ENCODE measurements around the gene RAPGEF3. TPM values are rescaled to one million over a fixed set of nuclear protein-coding genes. Genes with fewer than 3 reads are reported as not detected.

RAPGEF3 gene
- total and polyA plus RNA-seq, 2 of the 8 experiments (the other 6 are each of a cell fraction or from before 2014, with no cell fraction given): 5.0 to 9.4 TPM

- Histone ChIP-seq H4K20me1 (replicated peaks in 1 of 2; ENCODE audit: control insufficient read depth in 1 of 2, insufficient read depth in 2 of 2, low read length in 2 of 2) (peaks cover 0 to 2% of the 10 kb centered on the region in 2 experiments), H3K79me2 (ENCODE audit: control insufficient read depth in 1 of 2, insufficient read depth in 2 of 2, low read length in 2 of 2) (0 out of 4 replicates have a peak, but pooled peaks cover 0 to 3% of the 10 kb centered on the region in 2 experiments), H2BK5ac (ENCODE audit: low read depth, low read length) (no peak overlapping the region), H3K14ac (ENCODE audit: insufficient read length) (no peak overlapping the region), H3K4me3 (ENCODE audit: extremely low read depth in 1 of 4, insufficient read depth in 2 of 4, low read depth in 3 of 4, low read length in 4 of 4) (no peak overlapping the region), H4K5ac (ENCODE audit: insufficient read length, low read depth, low read length) (no peak overlapping the region), H2AK5ac (ENCODE audit: low read depth, low read length) (no peak overlapping the region), H3K27me3 (replicated peaks in 1 of 4; ENCODE audit: control insufficient read depth in 3 of 4, extremely low read depth in 1 of 4, insufficient read depth in 3 of 4, low read length in 3 of 4) (no peaks in the 10 kb centered on the region), H2BK20ac (ENCODE audit: low read length) (no peak overlapping the region), H3K9ac (replicated peaks in 1 of 4; ENCODE audit: extremely low read depth in 1 of 4, low read depth in 3 of 4, low read length in 3 of 4) (no peak overlapping the region), H3K23ac (ENCODE audit: insufficient read length) (no peak overlapping the region), H3K18ac (ENCODE audit: extremely low read depth, low read length) (no peak overlapping the region), H3K4ac (replicated peaks; ENCODE audit: insufficient read length, low read depth, low read length) (no peak overlapping the region), H3K4me2 (ENCODE audit: insufficient read depth in 1 of 2, low read depth in 2 of 2, low read length in 2 of 2) (no peak overlapping the region), H4K91ac (replicated peaks; ENCODE audit: insufficient read length, low read length) (no peak overlapping the region), H2BK15ac (ENCODE audit: low read length) (no peak overlapping the region), H3K56ac (replicated peaks; ENCODE audit: insufficient read length, low read depth, low read length) (no peak overlapping the region), H3K36me3 (ENCODE audit: control insufficient read depth in 2 of 4, insufficient read depth in 4 of 4, low read length in 3 of 4) (peaks cover 0 to 52% (median 5%) of the 10 kb centered on the region in 4 experiments; a peak in 5 of 8 replicates), H3K79me1 (ENCODE audit: low read depth, low read length) (no peaks in the 10 kb centered on the region; the same call in 1 of the 2 replicates), H3K27ac (ENCODE audit: low read depth, low read length) (no peak overlapping the region), H3K23me2 (ENCODE audit: low read depth, low read length) (no peaks in the 10 kb centered on the region), H3K4me1 (replicated peaks in 1 of 4; ENCODE audit: control insufficient read depth in 3 of 4, insufficient read depth in 4 of 4, low read length in 3 of 4) (no peaks in the 10 kb centered on the region), H2BK120ac (replicated peaks; ENCODE audit: low read depth, low read length) (no peak overlapping the region), H4K8ac (ENCODE audit: extremely low read depth, insufficient read depth, low read length) (no peak overlapping the region), H2BK12ac (ENCODE audit: low read depth, low read length) (no peak overlapping the region), H2AFZ (ENCODE audit: low read length) (no peak overlapping the region), H3K9me3 (ENCODE audit: insufficient read depth in 2 of 2, low read depth in 1 of 2, low read length in 1 of 2) (no peaks in the 10 kb centered on the region)
- FAIRE-seq: no peak
- TF ChIP-seq RBBP5 (IDR thresholded peaks at IDR 0.05; ENCODE audit: borderline replicate concordance, low read depth, low read length) (no peak), EZH2 (IDR thresholded peaks at IDR 0.05; ENCODE audit: low read depth, low read length, severe bottlenecking) (no peak)
- DNase-seq (ENCODE audit: low read depth in 1 of 2, low spot score in 2 of 2): no peak
- ChIA-PET POLR2A (ENCODE audit: partially characterized antibody) (no interaction called here), CTCF (ENCODE audit: partially characterized antibody) (interaction anchor here (1.2 to 1.8 kb wide), 2 partner anchors 9 to 11 kb away, joined by 3 to 7 read pairs; no protein-coding TSS in a partner anchor)
- WGBS, 2 experiments (ENCODE audit: extremely low coverage in 1 of 2, insufficient coverage in 1 of 2, insufficient read length in 1 of 2, insufficient replicate concordance in 2 of 2, low coverage in 1 of 2, low lambda C conversion rate in 2 of 2, missing lambda C conversion rate in 1 of 2): 96% methylated on average over 4 of the region's 4 CpGs; no CpG with 5 or more reads in 1 of the 2 experiments
Measured at GRCh38 chr12:47698055-47698454, 60.6 kb downstream of the RAPGEF3 start.

Data from H1 (cell line).